ENCODE results near the gene RAB7B.

- no peak for TF ChIP-seq CTCF (IDR thresholded peaks at IDR 0.05; ENCODE audit: poor library complexity)
- TF ChIP-seq EZH2 (IDR thresholded peaks at IDR 0.05; ENCODE audit: borderline replicate concordance): no peak
- TF ChIP-seq EZH2phosphoT487 (IDR thresholded peaks at IDR 0.05; ENCODE audit: low read depth, severe bottlenecking, unreplicated experiment): no peak
Measured at GRCh38 chr1:206010060-206010459, 6.9 kb upstream of the RAB7B start.
